Activated T-cell treated with anti-CD3 and anti-CD28 coated beads for 1 hour (primary cell): Measurements from ENCODE around the gene SAG.
"Not testable (repeated sequence)": the region's sequence is repeated elsewhere in the genome, so short reads cannot be mapped to it uniquely, and the experiment has no call there.

Experiments used
- DNase-seq: peaks from one replicate; pipeline ENCODE4 v3.0.0-alpha.2; 2020; ENCODE audit warnings: low read depth

Gene SAG

GRCh38 chr2:233355916-233356315 lies 48.3 kb downstream of the SAG start:
- DNase-seq = no peak

GRCh38 chr2:233356546-233357308 lies 49.1 kb downstream of the SAG start:
- no peak for DNase-seq

DNA sequence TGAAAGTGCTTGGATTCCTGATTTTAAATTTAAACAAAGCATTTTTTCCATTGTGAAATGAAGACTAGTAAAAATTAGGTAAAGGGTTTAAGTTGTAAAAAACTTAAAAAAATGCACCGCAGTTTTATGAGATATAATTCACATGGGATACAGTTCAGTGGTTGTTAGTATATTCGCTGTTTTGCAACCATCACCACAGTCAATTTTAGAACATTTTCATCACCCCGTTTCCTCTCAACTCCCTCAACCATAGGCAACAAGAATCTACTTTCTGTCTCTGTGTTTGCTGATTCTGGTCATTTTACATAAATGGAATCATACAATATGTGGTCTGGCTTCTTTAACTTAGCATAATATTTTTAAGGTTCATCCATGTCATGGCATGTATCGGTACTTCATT lies 50.7 kb downstream of the SAG start:
- DNase-seq = no peak

GRCh38 chr2:233358947-233359346 lies 51.3 kb downstream of the SAG start:
- DNase-seq = no peak

GRCh38 chr2:233359823-233360222 lies 52.2 kb downstream of the SAG start:
- no peak for DNase-seq

- DNase-seq = no peak
Observed at GRCh38 chr2:233360771-233361176, 53.2 kb downstream of the SAG start.

DNA sequence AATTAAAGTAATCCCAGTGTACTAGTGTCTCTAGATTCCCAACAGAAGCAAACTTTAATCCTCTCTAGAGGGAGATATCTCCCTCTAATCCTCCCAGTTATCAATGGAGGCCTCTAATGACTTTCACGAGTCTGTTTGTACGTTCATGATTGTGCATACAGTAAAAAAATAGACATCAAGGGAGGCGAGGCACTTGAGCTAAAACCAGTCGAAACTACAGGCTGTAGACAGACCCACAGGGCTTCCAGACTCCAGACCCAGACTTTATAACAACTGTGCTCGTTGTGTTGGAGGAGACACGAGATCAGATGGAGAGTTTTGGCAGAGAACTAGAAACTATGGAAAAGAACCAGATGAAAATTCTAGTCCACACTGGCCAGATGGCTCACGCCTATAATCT lies 53.7 kb downstream of the SAG start:
- no peak for DNase-seq

GRCh38 chr2:233362742-233363141 lies 55.1 kb downstream of the SAG start:
- DNase-seq = no peak

GRCh38 chr2:233363744-233364235 lies 56.2 kb downstream of the SAG start:
- no peak for DNase-seq

GRCh38 chr2:233365861-233366520 lies 58.4 kb downstream of the SAG start:
- no peak for DNase-seq

DNA sequence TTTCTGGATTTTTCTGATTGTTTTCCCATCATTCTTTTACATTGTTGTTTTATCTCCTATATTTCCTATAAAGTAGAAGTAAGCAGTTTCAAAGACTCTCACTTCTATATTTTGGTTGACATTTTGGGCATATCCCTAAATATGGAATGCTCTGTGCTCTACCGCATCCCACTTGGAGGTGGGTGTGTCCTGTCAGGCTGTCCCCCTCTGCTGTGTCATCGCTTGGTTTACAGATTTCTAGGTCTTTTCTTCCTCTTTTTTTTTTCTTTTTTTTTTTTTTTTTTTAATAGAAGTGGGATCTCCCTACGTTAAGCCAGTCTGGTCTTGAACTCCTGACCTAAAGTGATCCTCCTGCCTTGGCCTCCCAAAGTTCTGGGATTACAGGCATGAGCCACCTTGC lies 60.0 kb downstream of the SAG start:
- no peak for DNase-seq

DNA sequence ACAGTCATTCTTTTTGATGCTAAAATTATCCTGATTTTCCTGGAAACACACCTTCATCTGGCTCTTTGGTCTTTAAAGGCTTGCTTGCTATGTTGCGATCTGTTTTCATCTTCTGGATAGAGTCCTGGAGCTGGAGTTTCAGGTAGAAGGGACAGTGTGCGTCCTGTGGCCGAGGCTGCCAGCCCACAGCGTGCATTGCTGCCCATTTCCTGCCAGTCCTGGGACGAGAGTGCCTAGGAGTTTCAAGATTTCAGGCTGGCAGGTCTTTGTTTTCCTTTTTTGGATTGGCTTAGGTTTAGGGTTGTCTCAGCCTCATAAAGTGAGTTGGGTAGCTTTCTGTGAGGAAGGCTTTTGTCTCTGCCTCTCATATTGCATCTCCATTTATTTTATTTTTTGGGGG lies 61.1 kb downstream of the SAG start:
- no peak for DNase-seq

DNA sequence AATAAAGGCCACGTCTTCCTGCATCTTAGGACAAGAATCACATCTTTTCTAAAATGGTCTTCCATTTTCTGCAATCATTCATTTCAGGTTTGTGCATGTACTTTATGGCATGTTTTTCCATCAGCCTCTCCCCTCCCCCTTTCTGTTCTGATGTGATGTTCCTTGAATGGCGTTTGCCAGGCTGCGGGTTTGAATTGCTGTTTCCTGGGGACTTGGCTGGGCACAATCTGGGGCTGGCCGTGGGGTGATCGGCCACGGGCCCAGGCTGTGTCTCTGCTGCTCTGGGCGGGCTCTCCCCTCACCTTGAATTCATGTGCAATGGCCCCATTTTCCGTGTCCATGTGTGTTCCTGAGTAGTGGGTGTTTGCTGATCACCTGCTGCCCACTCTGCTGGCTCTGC lies 61.8 kb downstream of the SAG start:
- no peak for DNase-seq

GRCh38 chr2:233369897-233370685 lies 62.5 kb downstream of the SAG start:
- no peak for DNase-seq

- no peak for DNase-seq
Observed at GRCh38 chr2:233371641-233372040, 64.0 kb downstream of the SAG start.

DNA sequence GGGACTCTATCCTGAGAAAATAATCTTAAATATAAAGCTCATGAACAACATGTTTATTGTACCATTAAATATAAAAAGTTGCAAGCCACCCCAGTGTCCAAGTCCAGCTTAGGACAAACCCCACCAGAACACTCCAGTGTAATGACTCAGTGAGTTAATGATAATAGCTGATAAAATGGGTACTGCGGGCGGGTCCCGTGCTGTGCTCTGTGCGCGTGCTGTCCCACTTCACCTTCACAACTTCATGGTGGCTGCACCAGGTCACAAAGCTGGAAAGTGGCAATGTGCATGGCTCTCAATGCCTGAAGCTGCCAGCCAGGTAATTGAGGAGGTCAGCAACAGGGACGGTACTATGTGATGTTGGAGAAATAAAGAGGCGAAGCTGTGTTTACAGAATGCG lies 65.2 kb downstream of the SAG start:
- no peak for DNase-seq

DNA sequence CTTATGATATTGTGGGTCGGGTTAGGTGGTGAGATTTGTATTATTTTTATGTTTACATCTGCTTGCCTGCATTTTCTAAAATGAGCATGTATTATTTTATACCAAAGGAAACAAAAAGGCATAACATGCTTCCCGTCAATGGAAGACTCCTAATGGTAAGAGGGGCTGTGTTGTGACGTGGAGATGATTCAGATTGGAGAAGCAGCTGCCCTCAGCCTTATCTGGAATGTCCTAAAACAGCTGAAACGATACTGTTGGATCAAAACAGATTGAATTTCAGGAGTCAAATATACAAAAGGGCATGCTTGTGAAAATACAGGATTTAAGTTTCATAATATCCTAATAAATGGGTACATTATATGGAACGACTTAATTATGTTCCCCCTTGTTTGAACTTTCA lies 65.7 kb downstream of the SAG start:
- DNase-seq = no peak

GRCh38 chr2:233374776-233375175 lies 67.2 kb downstream of the SAG start:
- not testable (repeated sequence) for DNase-seq

GRCh38 chr2:233375490-233376314 lies 68.1 kb downstream of the SAG start:
- DNase-seq = no peak

DNA sequence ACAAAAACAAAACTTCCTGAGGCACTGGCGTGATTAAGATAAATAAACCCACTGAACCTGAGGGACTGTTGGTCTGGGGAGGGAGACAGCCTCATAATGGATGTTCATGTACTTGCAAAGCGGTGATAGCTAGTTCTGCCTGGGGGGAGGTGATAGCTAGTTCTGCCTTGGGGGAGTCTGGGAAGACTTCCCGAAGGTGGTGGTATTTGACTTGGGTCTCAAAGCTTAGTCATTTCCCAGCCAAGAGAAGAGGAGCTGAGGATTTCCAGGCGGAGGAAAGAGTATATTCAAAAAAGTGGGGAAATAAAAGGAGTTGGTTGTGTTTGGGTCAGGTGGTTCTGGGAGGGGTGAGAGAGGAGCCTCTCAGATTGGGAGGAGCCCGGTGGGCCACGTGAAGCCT lies 71.4 kb downstream of the SAG start:
- no peak for DNase-seq

DNA sequence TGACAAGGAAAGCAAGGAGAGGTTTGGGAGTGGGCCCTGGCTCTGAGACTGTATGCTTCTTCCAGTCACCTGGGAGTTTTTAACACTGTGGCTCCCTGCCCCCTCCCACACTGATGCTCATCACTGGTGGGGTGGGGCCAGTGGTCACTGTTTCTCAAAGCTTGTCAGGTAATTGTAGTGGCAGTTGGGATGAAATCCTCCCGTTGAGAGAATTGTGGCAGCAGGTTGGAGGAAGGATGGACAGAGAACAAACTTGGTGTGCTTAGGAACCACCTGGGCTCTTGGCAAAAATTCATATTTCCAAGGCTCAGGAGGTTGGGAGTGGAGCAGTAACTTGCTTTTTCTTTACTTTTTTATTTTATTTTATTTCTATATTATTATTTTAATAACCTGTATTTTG lies 71.8 kb downstream of the SAG start:
- no peak for DNase-seq
